OCI-LY7 (cell line): ENCODE results near the gene TRIO.

Experiments used
- EZH2phosphoT487 ChIP-seq: fragments of 200-600 bp; sonication (generic); IDR thresholded peaks from 2 replicates; pipeline ENCODE4 v1.6.1; 2018; ENCODE audit warnings: low read depth, borderline replicate concordance, mild to moderate bottlenecking, mixed run types, antibody characterized with exemption, low read length, moderate library complexity, mixed read lengths
- TF ChIP-seq, protein P1 (sequence below): fragments of 200-600 bp; sonication (generic); conservative IDR thresholded peaks from 2 replicates; pipeline ENCODE4 v1.5.1; 2014; ENCODE audit warnings: mild to moderate bottlenecking, antibody characterized with exemption, low read length, moderate library complexity, mixed read lengths

DNA sequence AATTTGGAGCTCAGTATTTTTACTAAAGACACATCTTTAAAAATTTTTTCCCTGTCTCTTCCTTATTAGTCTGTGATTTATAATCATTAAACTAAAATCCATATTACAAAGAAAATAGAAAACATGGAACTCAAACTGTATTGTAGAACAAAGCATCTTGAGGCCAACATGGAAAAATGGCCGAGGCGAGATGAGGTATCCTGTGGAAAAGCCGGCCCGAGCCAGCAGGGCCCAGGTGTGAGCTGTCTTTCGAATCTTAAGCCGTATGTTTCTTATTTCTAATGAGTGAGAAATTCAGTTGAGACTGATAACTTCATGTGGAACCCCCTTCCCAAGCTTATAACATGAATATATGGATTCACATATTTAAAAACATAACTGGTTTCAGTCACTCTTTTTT lies 268.1 kb downstream of the TRIO start:
- TF ChIP-seq, protein P1, sequence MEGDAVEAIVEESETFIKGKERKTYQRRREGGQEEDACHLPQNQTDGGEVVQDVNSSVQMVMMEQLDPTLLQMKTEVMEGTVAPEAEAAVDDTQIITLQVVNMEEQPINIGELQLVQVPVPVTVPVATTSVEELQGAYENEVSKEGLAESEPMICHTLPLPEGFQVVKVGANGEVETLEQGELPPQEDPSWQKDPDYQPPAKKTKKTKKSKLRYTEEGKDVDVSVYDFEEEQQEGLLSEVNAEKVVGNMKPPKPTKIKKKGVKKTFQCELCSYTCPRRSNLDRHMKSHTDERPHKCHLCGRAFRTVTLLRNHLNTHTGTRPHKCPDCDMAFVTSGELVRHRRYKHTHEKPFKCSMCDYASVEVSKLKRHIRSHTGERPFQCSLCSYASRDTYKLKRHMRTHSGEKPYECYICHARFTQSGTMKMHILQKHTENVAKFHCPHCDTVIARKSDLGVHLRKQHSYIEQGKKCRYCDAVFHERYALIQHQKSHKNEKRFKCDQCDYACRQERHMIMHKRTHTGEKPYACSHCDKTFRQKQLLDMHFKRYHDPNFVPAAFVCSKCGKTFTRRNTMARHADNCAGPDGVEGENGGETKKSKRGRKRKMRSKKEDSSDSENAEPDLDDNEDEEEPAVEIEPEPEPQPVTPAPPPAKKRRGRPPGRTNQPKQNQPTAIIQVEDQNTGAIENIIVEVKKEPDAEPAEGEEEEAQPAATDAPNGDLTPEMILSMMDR: no peak
- TF ChIP-seq EZH2phosphoT487: no peak
